Regular cardiac myocyte (primary cell): Measurements from ENCODE around the gene RFESD. TPM values are rescaled to one million over a fixed set of nuclear protein-coding genes. Genes with fewer than 3 reads are reported as not detected.

Source experiments
- total RNA-seq: library from RNA; depleted of rRNA; stranded (reverse); fragments of >200 nt; gene quantifications from 2 replicates; pipeline ENCODE4 v1.2.3, GENCODE V29; 2014

Gene RFESD
- total RNA-seq: 2.1 and 4.8 TPM in 2 replicates

DNA sequence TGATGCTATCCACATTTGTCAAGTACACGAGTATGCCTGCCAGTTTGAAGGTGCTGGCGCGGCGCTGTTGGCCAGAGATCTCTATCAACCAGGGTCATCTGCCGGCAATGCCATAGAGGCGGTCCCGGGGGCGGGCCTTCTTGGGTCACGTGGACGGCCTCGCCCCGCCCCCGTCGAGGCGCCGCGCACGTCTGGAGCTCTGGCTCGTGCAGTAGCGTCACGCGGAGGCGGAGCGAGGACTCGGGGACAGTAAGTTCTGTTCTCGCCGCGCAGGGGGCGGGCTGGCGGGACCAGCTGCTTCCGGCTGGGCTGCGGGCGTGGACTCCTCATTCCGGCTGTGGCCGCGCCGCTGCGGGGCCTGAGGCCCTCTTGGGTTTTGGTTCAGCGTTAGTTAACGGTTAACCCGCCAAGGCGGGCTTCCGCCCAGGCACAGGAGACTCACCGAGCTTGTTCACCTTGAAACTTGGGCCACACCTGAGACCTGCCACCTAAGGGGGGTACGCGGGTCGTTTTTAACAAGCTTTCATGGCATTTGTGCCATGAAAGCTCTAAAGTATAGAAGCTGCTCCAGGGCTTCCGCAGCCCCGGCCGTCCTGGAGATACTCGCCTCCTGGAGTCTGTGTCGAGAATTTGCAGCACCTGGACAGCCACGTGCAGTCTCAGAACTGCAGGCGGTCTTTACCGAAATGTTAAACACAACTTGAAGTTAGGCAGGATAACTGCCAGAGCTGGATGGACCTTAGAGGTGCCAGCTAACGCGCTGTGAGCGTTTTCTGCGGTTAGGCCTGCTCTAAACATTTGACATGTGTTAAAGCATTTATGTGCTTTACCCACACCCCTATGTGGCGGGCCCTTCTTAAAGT, at the start of gene RFESD:
TSS of gene RFESD (plus strand) at position 209 of the 863 bp plus-strand sequence. CDS start 5,495 bp downstream, outside the sequence.

DNA sequence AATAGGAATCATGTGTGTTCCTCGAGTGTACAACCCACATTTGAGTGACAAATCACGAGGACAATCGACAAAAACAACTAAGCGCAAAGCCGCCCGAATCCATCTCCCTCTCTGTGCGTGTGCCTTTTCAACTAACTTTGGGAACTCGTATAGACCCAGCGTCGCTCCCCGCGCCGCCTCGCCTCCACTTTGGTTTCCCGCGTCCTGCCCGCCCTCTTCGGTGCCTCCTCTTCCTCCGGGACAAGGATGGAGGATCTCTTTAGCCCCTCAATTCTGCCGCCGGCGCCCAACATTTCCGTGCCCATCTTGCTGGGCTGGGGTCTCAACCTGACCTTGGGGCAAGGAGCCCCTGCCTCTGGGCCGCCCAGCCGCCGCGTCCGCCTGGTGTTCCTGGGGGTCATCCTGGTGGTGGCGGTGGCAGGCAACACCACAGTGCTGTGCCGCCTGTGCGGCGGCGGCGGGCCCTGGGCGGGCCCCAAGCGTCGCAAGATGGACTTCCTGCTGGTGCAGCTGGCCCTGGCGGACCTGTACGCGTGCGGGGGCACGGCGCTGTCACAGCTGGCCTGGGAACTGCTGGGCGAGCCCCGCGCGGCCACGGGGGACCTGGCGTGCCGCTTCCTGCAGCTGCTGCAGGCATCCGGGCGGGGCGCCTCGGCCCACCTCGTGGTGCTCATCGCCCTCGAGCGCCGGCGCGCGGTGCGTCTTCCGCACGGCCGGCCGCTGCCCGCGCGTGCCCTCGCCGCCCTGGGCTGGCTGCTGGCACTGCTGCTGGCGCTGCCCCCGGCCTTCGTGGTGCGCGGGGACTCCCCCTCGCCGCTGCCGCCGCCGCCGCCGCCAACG, 26.3 kb upstream of the RFESD start, which contains the start of gene GPR150:
TSS of gene GPR150 (plus strand) at position 58 of the 840 bp plus-strand sequence. CDS start at position 247, 189 bp downstream.

DNA sequence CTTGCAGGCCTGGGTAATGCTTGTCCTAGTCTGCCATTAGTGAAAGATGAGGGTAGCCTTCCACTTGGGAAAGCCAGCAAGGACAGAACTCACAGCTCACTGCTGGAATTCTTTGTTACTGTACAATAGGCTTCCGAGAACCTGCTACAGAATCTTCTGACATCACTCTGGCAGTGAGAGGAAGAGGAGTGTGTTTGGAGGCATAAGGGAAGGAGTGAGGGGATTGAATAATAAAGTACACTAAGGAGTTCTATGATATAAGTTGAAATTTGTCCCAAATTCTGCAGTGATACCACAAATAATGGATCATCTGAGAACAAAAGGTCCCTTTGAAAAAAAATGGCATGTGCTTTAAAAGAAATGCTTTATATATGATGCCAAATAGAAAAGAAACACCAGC, 36.3 kb downstream of the RFESD start, which contains the start of gene SPATA9:
TSS of gene SPATA9 (minus strand) at position 101 of the 400 bp plus-strand sequence. CDS start 137 bp downstream, outside the sequence.

Other genes starting within 250 kb of the RFESD start
- gene SKIC3, start 91.8 kb upstream of the RFESD start, total RNA-seq: 147 and 195 TPM in 2 replicates
- gene ARSK, start 91.7 kb upstream of the RFESD start, total RNA-seq: 27.6 and 33.8 TPM in 2 replicates
- 0.96 and 2.5 TPM in 2 replicates for gene GPR150, start 26.7 kb upstream of the RFESD start, total RNA-seq
- 0.38 and 0.85 TPM in 2 replicates for gene SPATA9, start 36.2 kb downstream of the RFESD start, total RNA-seq
- 284 and 356 TPM in 2 replicates for gene RHOBTB3, start 84.6 kb downstream of the RFESD start, total RNA-seq
- 58.6 and 87.0 TPM in 2 replicates for gene GLRX, start 175.9 kb downstream of the RFESD start, total RNA-seq